Astrocyte (in vitro differentiated cells and primary cell): ENCODE data around the gene FEV.

Source experiments
- CTCF ChIP-seq: IDR thresholded peaks from 2 replicates; pipeline ENCODE4 v1.5.1; 2011; ENCODE audit warnings: low read depth, mild to moderate bottlenecking, inconsistent platforms, low read length, moderate library complexity; ENCODE audit not compliant: insufficient read depth
- EZH2 ChIP-seq: IDR thresholded peaks from 2 replicates; pipeline ENCODE4 v1.6.1; 2012; ENCODE audit warnings: mild to moderate bottlenecking, low read length, inconsistent platforms; ENCODE audit not compliant: insufficient read depth

GRCh38 chr2:219003979-219004378 lies 19.0 kb upstream of the FEV start:
- TF ChIP-seq CTCF: no peak
- TF ChIP-seq EZH2: no peak
